GM19240 (cell line): ENCODE data around the gene ORM1.
"Not testable (repeated sequence)": the region's sequence is repeated elsewhere in the genome, so short reads cannot be mapped to it uniquely, and the experiment has no call there.

Experiments used
- DNase-seq: peaks from one replicate; pipeline ENCODE4 v3.0.0; 2011; ENCODE audit warnings: low spot score; ENCODE audit not compliant: insufficient read length

The ORM1 gene

DNA sequence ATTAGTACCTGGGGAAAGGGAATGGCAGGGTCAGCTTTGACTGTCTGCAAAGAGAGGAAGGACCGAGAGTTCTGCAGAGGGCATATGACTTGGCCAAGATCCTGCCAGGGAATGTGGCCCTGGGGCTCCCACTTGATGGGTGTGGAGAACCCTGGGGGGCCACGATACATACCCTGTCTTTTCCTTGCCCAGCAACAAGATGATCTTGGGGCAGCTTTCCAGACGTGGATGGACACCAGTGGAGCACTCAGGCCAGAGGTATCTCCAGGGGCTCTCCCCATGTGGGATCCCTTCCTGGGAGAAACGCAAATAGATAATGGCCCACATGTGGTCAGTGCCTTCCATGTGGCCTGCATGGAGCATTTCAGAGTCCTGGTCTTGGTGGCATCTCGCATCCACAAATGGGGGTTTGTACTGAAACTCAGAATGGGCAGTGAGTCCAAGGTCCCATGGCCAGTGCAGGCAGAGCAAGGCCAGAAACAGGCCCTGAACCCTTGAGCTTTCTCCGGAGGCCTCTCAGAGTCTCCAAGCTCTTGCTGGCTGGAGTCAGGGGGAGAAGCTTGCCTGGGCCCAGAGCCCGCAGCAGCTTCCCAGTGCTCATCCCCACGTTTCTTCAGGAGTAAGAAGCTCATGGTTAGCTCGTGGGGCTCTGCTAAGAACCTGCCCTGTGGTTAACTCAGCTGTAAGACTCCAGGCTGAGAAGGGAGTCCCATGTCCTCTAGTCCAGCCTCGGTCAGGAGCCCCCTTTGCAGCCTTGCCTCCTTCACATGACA is 18.3 kb upstream of the ORM1 start:
- no peak for DNase-seq

DNA sequence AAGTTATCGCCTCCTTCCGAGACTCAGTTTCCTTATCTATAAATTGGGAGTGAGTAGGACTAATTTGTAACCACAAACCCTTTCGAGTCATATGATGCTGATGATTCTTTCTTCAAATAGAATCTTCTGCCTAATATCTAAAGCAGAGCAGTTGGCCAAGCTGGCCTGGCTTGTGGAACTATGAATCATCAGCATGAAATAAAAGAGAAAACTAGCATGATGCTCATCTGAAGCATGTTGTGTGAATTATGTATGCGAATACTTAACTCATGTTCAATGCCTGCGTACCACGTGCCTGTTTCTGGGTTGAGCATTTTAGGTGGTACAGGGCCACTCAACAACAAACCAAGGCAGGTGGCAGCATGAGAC is 15.0 kb upstream of the ORM1 start:
- DNase-seq = no peak

DNA sequence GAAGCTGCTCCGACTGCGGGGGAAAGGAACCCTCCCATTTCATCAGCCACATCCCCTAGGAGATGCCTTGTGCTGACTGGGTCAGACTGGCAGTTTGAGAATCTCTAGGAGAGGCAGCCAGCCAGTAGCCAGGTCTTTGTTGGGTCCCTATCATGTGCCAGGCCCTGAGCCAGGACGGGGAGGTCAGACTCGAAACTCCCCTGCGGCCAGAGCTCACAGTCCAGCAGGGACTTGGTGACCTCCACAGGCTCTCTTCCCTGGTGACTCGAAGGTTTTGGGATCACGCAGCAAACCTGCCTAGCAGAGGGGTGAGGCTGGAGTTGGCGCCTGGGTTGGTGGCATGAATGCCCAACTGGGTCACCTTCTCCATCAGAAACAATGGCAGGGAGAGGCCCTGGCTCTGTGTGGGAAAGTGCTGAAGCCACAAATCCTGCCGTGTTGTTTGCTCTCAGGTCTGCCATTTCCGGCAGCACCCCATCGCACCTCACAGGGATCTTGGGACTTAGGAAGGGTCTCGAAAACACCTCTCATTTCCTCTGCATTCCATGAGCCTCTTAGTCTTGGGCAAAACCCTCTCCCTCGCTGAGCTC is 14.4 kb upstream of the ORM1 start:
- DNase-seq = no peak

DNA sequence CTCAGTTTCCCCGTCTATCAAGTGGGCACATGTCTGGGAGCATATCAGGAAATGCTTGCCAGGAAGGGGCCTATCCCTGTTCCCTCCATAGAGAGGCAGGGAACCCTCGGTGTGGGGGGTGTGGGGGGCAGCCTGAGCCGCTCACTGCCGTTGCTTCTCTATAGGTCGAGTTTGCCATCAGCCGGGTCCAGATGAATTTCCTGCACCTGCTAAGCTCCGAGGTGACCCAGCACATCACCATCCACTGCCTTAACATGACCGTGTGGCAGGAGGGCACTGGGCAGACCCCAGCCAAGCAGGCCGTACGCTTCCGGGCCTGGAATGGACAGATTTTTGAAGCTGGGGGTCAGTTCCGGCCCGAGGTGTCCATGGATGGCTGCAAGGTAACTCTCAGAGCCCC is 13.8 kb upstream of the ORM1 start:
- DNase-seq = no peak

DNA sequence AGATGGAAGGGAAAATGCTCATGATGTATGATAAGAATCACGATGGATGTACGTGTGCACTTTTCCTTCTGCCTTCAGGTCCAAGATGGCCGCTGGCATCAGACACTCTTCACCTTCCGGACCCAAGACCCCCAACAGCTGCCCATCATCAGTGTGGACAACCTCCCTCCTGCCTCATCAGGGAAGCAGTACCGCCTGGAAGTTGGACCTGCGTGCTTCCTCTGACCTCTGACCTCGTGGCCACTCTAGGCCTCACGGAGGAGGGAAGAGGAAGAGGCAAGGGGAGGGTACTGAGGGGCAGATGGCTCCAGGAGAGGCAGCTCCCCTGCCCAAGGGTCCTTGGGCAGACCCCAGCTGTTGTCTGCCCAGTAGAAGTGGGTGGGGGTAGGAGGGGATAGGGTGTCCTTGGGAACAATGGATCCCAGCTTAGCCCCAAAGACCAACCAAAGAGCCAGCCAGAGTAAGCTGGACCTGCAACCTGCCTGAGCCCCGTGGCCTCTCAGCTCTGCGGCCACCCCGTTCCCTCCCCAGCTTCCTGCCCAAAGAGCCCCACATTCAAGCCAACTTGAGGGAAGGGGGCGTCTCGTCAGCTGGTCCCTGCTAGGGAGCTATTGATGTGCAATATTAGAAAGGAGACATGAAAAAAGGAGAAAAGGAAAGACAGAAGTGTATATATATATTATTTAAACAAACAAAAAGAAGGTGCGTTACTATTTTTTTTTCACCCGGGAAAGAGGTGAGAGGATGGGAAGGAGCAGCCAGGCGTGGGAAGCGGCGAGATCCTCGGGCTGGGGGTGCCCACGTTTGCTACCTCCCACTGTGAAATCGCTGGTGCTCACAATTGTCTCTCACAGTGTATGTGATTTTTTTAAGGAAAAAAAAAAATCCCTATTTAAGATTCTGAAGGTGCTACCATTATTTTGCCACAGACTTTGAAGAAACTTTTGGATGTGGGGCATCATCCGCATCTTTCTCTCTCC is 12.1 kb upstream of the ORM1 start:
- DNase-seq = no peak

DNA sequence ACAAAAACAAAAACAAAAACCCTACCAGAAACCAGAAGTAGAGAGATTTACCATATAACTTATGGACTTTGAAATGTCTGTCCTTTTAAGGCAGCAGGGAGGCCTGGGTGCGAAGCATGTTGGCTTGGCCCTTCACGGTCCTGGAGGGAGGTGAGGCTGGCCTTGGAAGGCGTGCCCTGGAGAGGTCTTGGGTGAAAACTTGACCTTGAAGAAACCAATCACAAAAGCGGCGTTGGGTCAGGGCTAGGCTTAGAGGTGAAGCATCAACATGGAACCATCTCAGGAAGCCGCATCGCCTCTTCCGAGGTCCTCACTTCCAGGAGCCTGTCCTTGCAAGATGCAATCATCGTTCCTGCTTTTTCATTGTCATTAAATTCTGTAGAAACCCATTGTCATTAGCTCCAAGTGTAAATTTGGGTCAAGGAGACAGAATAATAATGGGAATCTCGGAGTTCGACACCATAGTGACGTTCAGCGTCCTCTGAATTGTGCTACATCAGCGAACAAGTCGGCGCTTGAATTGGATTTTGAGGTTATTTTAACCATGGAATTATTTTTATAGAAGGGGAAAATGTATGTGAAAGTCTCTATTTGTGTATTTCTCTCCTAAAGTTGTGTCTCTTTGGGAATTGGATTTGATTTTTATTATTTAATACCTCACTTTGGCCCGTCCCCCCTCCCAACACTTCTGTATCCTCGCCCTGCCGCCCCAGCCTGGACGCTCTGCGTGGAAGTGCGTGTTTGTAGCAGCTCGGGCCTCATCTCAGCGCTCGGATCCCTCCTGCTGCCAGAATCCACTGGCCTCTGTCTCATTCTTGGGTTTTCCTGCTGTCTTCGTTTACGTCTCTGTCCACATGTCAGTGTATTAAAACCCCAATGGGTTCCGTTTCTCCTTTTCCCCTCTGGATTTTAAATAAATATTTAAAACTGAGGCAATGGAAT is 11.1 kb upstream of the ORM1 start:
- no peak for DNase-seq

DNA sequence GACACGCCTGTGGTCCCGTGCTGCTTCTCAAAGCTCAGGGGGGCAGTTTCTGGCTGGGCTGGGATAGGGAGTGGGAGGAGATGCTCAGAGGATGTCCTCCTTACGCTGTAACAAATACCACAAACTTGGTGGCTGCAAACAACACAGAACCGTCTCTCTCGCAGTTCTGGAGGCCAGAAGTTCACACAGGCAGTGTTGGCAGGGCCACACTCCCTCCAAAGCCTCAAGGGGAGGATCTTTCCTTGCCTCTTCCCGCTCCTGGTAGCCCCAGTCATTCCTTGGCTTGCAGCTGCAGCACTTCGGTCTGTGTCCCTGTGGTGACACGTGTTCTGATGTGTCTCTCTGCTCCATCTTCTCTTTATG is 10.4 kb upstream of the ORM1 start:
- no peak for DNase-seq

DNA sequence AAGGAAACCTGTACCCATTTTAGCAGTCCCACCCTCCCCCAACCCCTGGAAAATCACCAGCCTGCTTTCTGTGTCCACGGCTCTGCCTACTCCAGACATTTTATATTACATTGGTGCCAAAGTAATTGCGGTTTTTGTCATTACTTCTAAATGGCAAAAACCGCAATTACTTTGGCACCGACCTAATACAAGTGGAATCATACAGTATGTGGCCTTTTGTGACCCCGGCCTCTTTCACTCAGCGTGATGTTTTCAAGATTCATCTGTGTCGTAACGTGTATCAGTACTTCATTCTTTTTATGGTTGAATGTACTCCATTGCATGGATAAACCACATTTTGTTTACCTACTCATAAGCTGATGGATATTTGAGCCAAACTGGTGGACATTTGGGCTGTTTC is 9.7 kb upstream of the ORM1 start:
- DNase-seq = no peak

DNA sequence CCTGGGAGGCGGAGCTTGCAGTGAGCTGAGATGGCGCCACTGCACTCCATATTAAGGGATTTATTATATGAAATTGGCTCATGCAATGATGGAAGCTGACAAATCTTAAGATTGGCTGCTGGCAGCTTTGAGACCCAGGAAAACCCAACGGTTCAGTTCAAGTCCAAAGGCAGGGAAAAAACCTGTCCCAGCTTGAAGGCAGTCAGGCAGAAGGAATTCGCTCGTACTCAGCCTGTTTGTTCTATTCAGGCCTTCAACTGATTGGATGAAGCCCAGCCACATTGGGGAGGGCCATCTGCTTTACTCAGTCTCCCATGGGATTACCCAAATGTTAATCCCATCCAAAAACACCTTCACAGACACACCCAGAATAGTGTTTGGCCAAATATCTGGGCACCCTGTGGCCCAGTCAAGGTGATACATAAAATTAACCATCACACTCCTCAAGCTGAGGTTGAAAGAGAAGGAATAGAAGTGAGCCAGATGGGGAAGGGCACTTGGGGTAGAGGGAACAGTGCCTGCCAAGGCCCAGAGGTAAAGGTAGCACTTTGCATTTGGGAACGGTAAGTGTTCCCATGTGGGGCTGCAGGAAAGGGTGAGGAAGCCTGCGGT is 8.5 kb upstream of the ORM1 start:
- DNase-seq = no peak

DNA sequence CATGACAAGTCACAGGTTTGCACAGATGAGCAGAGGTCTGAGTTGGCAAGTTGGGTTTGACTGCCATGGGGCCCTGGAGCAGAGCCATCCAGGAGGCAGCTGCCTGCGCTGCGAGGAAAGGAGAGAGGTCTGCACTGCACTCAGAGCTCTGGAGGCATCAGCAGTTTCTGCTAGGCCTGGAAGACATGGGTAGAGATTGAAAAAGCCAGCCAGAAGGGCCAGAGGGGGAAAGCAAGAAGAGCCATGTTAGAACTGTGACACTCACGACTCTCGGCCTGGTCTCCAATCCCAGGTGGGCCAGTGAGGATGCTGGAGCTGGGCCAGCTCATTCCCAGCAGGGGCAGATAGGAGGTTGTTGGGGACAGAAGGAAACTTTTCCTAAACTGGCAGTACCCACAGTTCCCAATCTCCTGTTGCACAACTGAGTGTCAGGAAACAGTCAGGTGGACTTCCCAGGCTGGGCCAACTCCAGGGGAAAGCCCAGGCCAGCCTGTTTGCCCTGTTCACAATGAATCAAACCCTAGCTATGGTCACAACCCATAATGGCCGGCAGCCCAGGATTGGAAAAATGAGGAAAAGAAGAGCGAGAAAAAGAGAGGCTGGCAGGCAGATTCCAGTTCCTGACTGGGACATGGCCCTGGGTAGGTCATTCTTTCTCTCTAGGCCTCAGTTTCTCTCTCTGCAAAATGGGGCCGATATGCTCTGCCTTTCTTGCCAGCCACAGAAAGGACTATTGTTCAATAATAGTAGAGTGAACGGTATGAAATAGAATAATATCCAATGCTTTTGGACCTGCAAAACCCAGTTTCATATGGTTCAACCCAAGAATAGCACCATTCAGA is 7.8 kb upstream of the ORM1 start:
- DNase-seq = no peak

DNA sequence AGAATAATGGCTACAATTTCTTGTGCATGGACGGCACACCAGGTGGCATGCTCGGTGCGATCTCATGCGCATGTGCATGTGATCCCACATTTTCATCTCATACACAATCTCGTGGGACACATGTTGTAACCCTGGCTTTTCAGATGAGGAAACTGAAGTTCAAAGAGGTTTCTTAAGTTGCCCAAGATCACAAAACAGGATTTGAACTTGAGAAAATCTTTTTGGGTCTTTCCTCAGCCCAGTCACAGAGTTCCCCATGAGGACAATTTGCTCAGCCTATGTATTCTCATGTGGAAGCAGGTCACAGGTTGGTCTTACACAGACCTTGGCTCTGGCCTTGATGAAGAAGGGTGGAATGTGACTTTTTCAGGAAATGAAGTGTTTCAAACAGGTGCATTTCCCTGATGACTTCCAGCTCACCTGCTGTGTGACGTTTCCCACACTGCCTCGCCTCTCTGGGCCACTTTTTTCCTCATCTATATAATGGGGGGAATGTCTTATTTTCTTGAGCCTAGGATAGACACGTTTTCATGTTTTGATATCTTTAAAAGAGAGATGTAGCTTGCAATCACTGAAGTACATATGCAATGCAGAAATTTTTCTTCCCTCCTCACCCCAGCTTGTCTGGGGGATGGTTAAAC is 7.1 kb upstream of the ORM1 start:
- DNase-seq = no peak

DNA sequence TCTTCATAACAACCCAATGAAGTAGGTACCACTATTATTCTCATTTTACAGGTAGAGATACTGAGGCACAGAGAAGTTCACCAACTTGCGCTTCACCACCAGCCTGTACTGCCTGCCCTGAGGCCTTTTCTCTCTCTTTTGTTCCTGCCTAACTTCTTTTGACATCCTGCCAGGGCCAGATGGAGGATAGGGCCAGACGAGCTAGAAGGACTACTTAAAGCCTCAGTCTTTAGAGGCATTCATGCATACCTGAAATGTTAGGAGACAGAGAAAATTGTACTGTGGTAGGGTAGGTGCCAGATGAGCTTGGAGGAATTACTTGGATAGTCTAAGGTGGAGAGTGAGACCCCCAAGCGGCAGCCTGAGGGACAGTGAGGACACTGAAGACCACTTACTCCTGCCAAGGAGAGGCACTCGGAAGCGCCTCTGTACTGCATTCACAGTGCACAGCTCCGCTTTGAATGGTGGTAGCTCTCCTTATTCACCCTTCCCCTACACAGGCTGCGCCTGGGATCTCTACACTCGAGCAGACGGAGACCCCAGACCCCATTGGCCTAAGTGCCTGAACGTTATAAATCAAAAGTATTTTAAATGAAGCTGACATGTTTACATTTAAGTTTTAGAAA is 6.2 kb upstream of the ORM1 start:
- no peak for DNase-seq

DNA sequence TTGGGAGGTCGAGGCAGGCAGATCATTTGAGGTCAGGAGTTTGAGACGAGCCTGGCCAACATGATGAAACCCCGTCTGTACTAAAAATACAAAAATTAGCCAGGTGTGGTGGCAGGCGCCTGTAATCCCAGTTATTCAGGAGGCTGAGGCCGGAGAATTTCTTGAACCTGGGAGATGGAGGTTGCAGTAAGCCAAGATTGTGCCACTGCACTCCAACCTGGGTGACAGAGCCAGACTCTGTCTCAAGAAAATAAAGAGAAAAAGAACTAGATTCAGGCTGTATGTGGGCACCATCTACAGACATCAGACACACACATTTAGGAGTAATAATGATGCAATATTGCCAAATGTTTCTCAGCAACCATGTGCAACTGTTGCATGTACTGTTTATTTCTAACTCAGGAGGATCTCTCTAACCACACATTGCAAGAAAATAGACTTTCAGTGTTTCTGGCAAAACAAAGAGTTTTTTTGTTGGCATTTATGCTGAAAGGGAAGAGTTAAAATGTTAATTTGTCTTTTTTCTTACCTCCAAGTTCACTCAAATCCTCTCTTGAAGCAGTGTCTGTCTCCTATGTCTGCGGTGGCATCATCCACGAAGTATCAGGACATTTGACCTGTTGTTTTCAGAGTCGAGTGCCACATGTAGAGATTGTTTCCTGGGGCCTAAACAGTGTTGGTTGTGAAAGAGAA is 5.1 kb upstream of the ORM1 start:
- no peak for DNase-seq

DNA sequence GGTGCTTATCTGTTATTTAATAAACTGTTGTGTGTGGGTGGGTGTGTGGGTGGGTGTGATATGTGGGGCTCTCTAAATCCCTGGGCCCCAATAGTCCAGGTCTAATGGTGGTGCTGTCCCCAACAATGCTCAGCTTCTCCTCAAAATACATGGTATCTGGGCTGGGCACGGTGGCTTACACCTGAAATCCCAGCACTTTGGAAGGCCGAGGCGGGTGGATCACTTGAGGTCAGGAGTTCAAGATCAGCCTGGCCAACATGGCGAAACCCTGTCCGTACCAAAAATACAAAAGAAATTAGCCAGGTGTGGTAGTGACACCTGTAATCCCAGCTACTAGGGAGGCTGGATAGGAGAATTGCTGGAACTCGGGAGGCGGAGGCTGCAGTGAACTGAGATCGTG is 4.5 kb upstream of the ORM1 start:
- DNase-seq = no peak

DNA sequence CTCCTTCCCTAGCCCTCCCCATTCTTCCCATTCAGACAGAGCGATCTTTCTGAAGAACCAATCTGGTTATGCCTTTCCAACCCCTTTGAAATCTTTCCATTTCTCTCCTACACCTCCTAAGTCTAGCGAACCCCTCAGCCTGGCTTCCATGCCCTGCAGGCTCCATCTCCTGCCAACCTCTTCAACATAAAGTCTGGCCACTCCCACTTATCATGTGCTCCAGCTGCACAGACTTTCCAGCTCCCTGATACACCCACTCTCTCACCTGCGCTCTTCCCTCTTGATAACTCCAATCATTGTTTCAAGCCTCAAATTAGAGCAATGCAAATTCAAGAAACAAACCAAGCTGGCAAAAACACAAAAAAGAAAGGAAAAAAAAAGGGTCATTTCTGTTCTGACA is 3.8 kb upstream of the ORM1 start:
- DNase-seq = no peak

DNA sequence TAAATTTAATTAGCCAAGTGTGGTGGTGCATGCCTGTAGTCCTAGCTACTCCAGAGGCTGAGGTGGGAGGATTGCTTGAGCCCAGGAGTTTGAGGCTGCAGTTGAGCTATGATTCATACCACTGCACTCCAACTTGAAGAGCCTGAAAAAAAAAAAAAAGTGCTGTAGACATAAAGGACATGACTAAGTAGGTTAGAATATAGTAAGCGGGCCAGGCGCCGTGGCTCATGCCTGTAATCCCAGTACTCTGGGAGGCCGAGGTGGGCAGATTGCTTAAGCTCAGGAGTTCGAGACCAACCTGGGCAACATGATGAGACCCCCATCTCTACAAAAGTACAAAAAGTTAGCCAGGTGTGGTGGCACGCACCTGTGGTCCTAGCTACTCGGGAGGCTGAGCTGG is 2.2 kb upstream of the ORM1 start:
- not testable (repeated sequence) for DNase-seq

DNA sequence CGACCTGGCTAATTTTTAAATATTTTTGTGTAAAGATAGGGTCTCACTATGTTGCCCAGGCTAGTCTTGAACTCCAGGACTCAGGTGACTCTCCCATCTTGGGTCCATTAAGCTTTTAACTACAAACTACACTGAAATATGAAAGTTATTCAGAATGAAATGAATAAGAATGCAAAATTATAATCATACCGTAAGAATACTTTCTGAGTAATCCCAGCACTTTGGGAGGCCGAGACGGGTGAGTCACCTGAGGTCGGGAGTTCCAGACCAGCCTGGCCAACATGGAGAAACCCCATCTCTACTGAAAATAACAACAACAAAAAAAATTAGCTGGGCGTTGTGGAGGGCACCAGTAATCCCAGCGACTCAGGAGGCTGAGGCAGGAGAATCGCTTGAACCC is 1.1 kb upstream of the ORM1 start:
- DNase-seq = no peak

DNA sequence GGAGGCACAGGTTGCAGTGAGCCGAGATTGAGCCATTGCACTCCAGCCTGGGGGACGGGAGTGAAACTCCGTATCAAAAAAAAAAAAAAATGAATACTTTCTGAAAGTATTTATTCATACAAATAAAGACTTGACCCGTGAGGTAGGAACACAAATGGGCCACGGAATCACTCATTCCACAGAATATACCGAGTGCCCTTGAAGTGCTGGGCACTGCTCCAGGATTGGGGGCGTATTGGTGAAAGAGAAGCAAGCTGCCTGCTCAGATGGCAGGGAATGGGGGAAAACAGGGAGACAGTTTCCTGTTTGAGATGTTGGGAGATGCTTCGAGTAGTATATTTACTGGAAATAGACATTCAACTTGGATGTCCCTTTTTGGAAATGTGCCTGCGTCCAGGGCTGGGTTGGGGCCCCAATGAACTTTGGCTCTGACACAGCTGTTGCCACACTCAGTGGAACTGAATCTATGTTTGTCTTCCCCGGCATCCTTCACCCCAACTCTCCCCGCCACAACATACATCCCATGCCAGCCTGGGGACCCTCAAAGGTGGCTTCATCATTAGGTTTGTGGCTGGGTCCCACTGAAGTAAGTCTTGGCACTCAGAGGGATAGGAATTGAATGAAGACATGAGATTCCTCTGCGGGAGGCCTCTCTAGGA is 609 bp upstream of the ORM1 start:
- DNase-seq = not testable (repeated sequence)
